ENCODE measurements around the gene HEXB.

The HEXB gene

GRCh38 chr5:74684900-74685851 lies at the start of gene HEXB:
Gene HEXB (plus strand): TSS chr5:74685233. CDS start chr5:74685261, 28 bp downstream.
- peak within 1 kb of the TSS; percentile 100 for H3K4me3 ChIP-seq (ENCODE audit: control insufficient read depth, low read depth, low read length)
- DNase-seq (ENCODE audit: low read depth): no peak
- TF ChIP-seq CTCF (IDR thresholded peaks at IDR 0.05; ENCODE audit: control insufficient read depth, insufficient read depth, low read depth, low read length, missing control alignments): no peak

- no peak for DNase-seq (ENCODE audit: low read depth)
- TF ChIP-seq CTCF (IDR thresholded peaks at IDR 0.05; ENCODE audit: control insufficient read depth, insufficient read depth, low read depth, low read length, missing control alignments): no peak
- H3K4me3 ChIP-seq (ENCODE audit: control insufficient read depth, low read depth, low read length): no peak overlapping the region
Observed at GRCh38 chr5:74636149-74636548, 48.9 kb upstream of the HEXB start.

GRCh38 chr5:74636552-74636951 lies 48.5 kb upstream of the HEXB start:
- no peak for DNase-seq (ENCODE audit: low read depth)
- no peak overlapping the region for H3K4me3 ChIP-seq (ENCODE audit: control insufficient read depth, low read depth, low read length)

GRCh38 chr5:74638544-74638969 lies 46.5 kb upstream of the HEXB start:
- no peak for TF ChIP-seq CTCF (IDR thresholded peaks at IDR 0.05; ENCODE audit: control insufficient read depth, insufficient read depth, low read depth, low read length, missing control alignments)
- no peak for DNase-seq (ENCODE audit: low read depth)
- peak overlapping the region; percentile 97 for H3K4me3 ChIP-seq (ENCODE audit: control insufficient read depth, low read depth, low read length)

More at GRCh38 chr5:74636552-74636951, 48.5 kb upstream of the HEXB start:
- TF ChIP-seq CTCF (IDR thresholded peaks at IDR 0.05; ENCODE audit: control insufficient read depth, insufficient read depth, low read depth, low read length, missing control alignments): no peak

- H3K4me3 ChIP-seq (ENCODE audit: control insufficient read depth, low read depth, low read length): peak overlapping the region; percentile 97
- DNase-seq (ENCODE audit: low read depth): no peak
- no peak for TF ChIP-seq CTCF (IDR thresholded peaks at IDR 0.05; ENCODE audit: control insufficient read depth, insufficient read depth, low read depth, low read length, missing control alignments)
Observed at GRCh38 chr5:74638970-74639806, 45.8 kb upstream of the HEXB start.

GRCh38 chr5:74639807-74640449 lies 45.1 kb upstream of the HEXB start:
- peak overlapping the region; percentile 97 for H3K4me3 ChIP-seq (ENCODE audit: control insufficient read depth, low read depth, low read length)
- no peak for DNase-seq (ENCODE audit: low read depth)
- peak; percentile 35 for TF ChIP-seq CTCF (IDR thresholded peaks at IDR 0.05; ENCODE audit: control insufficient read depth, insufficient read depth, low read depth, low read length, missing control alignments)

Data from AG09309 (cell line).